ENCODE data around the gene MAP3K2. TPM values are rescaled to one million over a fixed set of nuclear protein-coding genes. Genes with fewer than 3 reads are reported as not detected.

The MAP3K2 gene
- total and polyA plus RNA-seq, 8 donors, result 24.3 to 84.9 (median 27.3) TPM

- Histone ChIP-seq H3K4me3 (no peak overlapping the region), H3K27me3 (no peaks in the 10 kb centered on the region), H3K9me3 (peaks cover 0 to 14% of the 10 kb centered on the region in 2 donors), H3K36me3 (no peaks in the 10 kb centered on the region), H3K27ac (no peak overlapping the region), H3K4me1 (peaks cover 0 to 27% of the 10 kb centered on the region in 2 donors)
- intact Hi-C loops (cut with DNase I), result no loop called here
- TF ChIP-seq CTCF (IDR thresholded peaks at IDR 0.05), result no peak
- no peak for DNase-seq
- ATAC-seq, result no peak
These were observed 17.8 kb downstream of the MAP3K2 start for GRCh38 chr2:127370010-127370409.

- TF ChIP-seq CTCF (IDR thresholded peaks at IDR 0.05), result no peak
- Histone ChIP-seq H3K4me1 (peaks cover 0 to 59% of the 10 kb centered on the region in 2 donors), H3K27me3 (no peaks in the 10 kb centered on the region), H3K27ac (no peak overlapping the region), H3K9me3 (peaks cover 0 to 2% of the 10 kb centered on the region in 2 donors), H3K4me3 (no peak overlapping the region), H3K36me3 (no peaks in the 10 kb centered on the region)
- peak; percentile 31 for ATAC-seq
- intact Hi-C loops (cut with DNase I), result no loop called here
- no peak for DNase-seq
These were observed 22.5 kb downstream of the MAP3K2 start for GRCh38 chr2:127365211-127365643.

GRCh38 chr2:127362971-127363370, 24.8 kb downstream of the MAP3K2 start:
- no peak for TF ChIP-seq CTCF (IDR thresholded peaks at IDR 0.05)

GRCh38 chr2:127361929-127362885, 25.6 kb downstream of the MAP3K2 start:
- intact Hi-C loops (cut with DNase I), result no loop called here
- H3K9me3 ChIP-seq, result no peaks in the 10 kb centered on the region
- DNase-seq, result no peak
- no peak for TF ChIP-seq CTCF (IDR thresholded peaks at IDR 0.05)
- no peaks in the 10 kb centered on the region for H3K36me3 ChIP-seq
- no peak overlapping the region for H3K4me3 ChIP-seq
- no peaks in the 10 kb centered on the region for H3K27me3 ChIP-seq
- H3K27ac ChIP-seq, result no peak overlapping the region
- no peak for ATAC-seq
- peaks cover 0 to 61% of the 10 kb centered on the region in 2 donors for H3K4me1 ChIP-seq

More at GRCh38 chr2:127362971-127363370, 24.8 kb downstream of the MAP3K2 start:
- H3K27me3 ChIP-seq, result no peaks in the 10 kb centered on the region
- no peaks in the 10 kb centered on the region for H3K9me3 ChIP-seq
- no peak overlapping the region for H3K27ac ChIP-seq
- no peak for DNase-seq
- peaks cover 0 to 65% of the 10 kb centered on the region in 2 donors for H3K4me1 ChIP-seq
- no peak for ATAC-seq
- H3K36me3 ChIP-seq, result no peaks in the 10 kb centered on the region
- H3K4me3 ChIP-seq, result no peak overlapping the region
- intact Hi-C loops (cut with DNase I), result no loop called here

GRCh38 chr2:127360242-127360641, 27.5 kb downstream of the MAP3K2 start:
- DNase-seq (no peak), ATAC-seq (no peak)
- H3K36me3 ChIP-seq, result no peaks in the 10 kb centered on the region
- TF ChIP-seq CTCF (IDR thresholded peaks at IDR 0.05), result no peak
- H3K4me3 ChIP-seq, result no peak overlapping the region
- H3K4me1 ChIP-seq, result peaks cover 0 to 46% of the 10 kb centered on the region in 2 donors
- no peaks in the 10 kb centered on the region for H3K9me3 ChIP-seq
- H3K27ac ChIP-seq, result no peak overlapping the region
- H3K27me3 ChIP-seq, result no peaks in the 10 kb centered on the region
- intact Hi-C loops (cut with DNase I), result no loop called here

Data from left lung (tissue), 10 donors.